B cell (primary cell): Measurements from ENCODE around the gene ZNHIT2.

ENCODE experiments used
- CTCF ChIP-seq: fragments of 200-600 bp; IDR thresholded peaks from one replicate; pipeline ENCODE4 v1.8.0; 2022; ENCODE audit warnings: antibody characterized with exemption, mild to moderate bottlenecking
- EZH2 ChIP-seq: IDR thresholded peaks from 2 replicates; pipeline ENCODE4 v1.6.1; 2012; ENCODE audit warnings: borderline replicate concordance, low read depth, mild to moderate bottlenecking, moderate library complexity, low read length; ENCODE audit not compliant: insufficient read depth, poor library complexity, severe bottlenecking

DNA sequence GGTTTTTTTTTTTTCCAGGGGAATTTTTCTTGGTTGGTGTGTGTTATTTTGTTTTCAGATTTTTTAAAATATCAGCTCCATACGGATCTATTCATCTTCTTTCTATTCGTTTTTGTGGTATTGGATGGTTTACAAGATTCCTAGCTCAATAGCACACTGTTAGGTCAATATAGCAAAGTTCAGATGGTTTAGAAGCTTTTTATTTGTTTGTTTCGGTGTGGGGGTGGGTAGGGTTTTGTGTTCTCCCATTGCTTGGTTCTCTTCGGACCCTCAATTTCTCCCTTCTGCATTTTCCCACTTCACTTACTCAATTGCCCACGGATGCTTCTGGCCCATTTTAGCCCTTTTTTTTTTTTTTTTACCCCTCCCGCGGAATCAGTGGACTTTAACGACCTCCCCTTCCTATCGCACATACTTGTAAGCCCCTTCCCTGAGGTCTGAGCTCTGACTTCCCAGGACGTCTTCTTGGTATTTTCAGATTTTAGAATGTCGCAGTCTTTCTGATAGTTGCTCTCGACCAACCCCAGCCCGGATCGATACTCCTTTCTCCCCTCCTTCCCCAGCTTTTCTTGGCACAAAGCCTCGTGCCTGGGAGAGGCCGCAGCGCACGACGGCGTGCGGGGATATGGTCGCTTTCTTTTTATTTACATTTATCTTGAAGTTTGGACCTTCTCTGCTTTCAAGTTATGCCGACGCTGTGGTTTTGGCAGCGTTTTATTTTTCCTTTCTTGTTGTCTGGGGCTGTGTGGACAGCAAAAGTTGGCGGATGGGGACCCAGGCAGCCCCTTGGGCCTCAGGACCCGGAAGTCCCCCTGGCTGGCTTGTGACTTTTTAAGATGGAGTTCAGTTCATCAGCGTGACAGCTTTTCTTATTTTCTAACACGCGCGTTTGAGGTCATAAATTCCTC is 48.2 kb upstream of the ZNHIT2 start:
- TF ChIP-seq CTCF (no peak), EZH2 (no peak)
